CD14-positive monocyte (primary cell): ENCODE results near the gene EXD1. TPM values are rescaled to one million over a fixed set of nuclear protein-coding genes. Genes with fewer than 3 reads are reported as not detected.
A peak's percentile ranks its signal among the peaks of the same experiment; 100 is the strongest.

Experiments
- DNase-seq, 3 donors: peaks; one replicate each; pipeline ENCODE4 v3.0.0-alpha.2; 2011 to 2022
- H2AFZ ChIP-seq: 2 replicates; pipeline ENCODE4 v1.6.0; 2012; ENCODE audit warnings: mild to moderate bottlenecking, low read depth, low read length, inconsistent platforms; ENCODE audit not compliant: insufficient read depth, poor library complexity, severe bottlenecking
- H3K27ac ChIP-seq, 2 donors: 1 replicate in 1 of 2; 2 replicates in 1 of 2; pipeline ENCODE4 v1.5.1; 2012 to 2013; ENCODE audit warnings: low read length in 2 of 2, control low read depth in 1 of 2, inconsistent platforms in 1 of 2, low read depth in 1 of 2, mild to moderate bottlenecking in 1 of 2
- H3K27me3 ChIP-seq, 2 donors: one replicate each; pipeline versions ENCODE4 v1.6.0 to v1.6.1; 2011 to 2013; ENCODE audit warnings: low read length in 2 of 2; ENCODE audit not compliant: control insufficient read depth in 2 of 2, insufficient read depth in 2 of 2
- H3K36me3 ChIP-seq, 2 donors: replicated peaks in 1 of 2; 1 replicate in 1 of 2; 2 replicates in 1 of 2; pipeline versions ENCODE4 v1.5.1 to v1.6.1; 2012 to 2013; ENCODE audit warnings: low read length in 2 of 2, control low read depth in 1 of 2, inconsistent platforms in 1 of 2, mild to moderate bottlenecking in 1 of 2; ENCODE audit not compliant: insufficient read depth in 2 of 2, control insufficient read depth in 1 of 2
- H3K4me1 ChIP-seq, 2 donors: 1 replicate in 1 of 2; 2 replicates in 1 of 2; pipeline versions ENCODE4 v1.5.1 to v1.6.1; 2012 to 2013; ENCODE audit warnings: low read length in 2 of 2, control low read depth in 1 of 2, inconsistent platforms in 1 of 2, mild to moderate bottlenecking in 1 of 2, moderate library complexity in 1 of 2; ENCODE audit not compliant: insufficient read depth in 2 of 2, control insufficient read depth in 1 of 2
- H3K4me2 ChIP-seq: replicated peaks from 2 replicates; pipeline ENCODE3; 2012; ENCODE audit warnings: low read length, moderate library complexity, mild to moderate bottlenecking; ENCODE audit not compliant: poor library complexity, severe bottlenecking; ENCODE audit errors: extremely low read depth
- H3K4me3 ChIP-seq, 3 experiments: fragments of 200-600 bp in 1 of 3; sonication (generic) in 1 of 3; replicated peaks in 1 of 3; 1 replicate in 2 of 3; 2 replicates in 1 of 3; pipeline ENCODE4 v1.5.1; 2011 to 2013; ENCODE audit warnings: low read length in 3 of 3, mild to moderate bottlenecking in 3 of 3, control low read depth in 2 of 3, low read depth in 2 of 3, inconsistent platforms in 1 of 3, moderate library complexity in 1 of 3
- H3K79me2 ChIP-seq: 2 replicates; pipeline ENCODE4 v1.6.0; 2012; ENCODE audit warnings: mild to moderate bottlenecking, control low read depth, inconsistent platforms, low read length, moderate library complexity; ENCODE audit not compliant: insufficient read depth
- H3K9ac ChIP-seq: 2 replicates; pipeline ENCODE4 v1.6.0; 2017; ENCODE audit warnings: low read length, mild to moderate bottlenecking; ENCODE audit not compliant: insufficient read depth, poor library complexity, severe bottlenecking
- H3K9me3 ChIP-seq, 2 donors: replicated peaks in 1 of 2; 1 replicate in 1 of 2; 2 replicates in 1 of 2; pipeline versions ENCODE4 v1.5.1 to v1.6.1; 2012 to 2013; ENCODE audit warnings: low read length in 2 of 2, control low read depth in 1 of 2; ENCODE audit not compliant: control insufficient read depth in 1 of 2, insufficient read depth in 1 of 2
- H4K20me1 ChIP-seq: 2 replicates; pipeline ENCODE4 v1.6.0; 2012; ENCODE audit warnings: mild to moderate bottlenecking, low read length, control low read depth, moderate library complexity; ENCODE audit not compliant: insufficient read depth
- H3K27ac Mint-ChIP-seq, 7 donors: one replicate each; pipeline ENCODE4 v1.8.0; 2020; ENCODE audit warnings: mild to moderate bottlenecking in 7 of 7, mixed read lengths in 7 of 7, moderate library complexity in 6 of 7, inconsistent platforms in 2 of 7
- H3K27me3 Mint-ChIP-seq, 3 donors: one replicate each; pipeline ENCODE4 v1.8.0; 2021 to 2022; ENCODE audit warnings: low read depth in 3 of 3, mild to moderate bottlenecking in 3 of 3, mixed read lengths in 3 of 3, moderate library complexity in 3 of 3, inconsistent platforms in 1 of 3
- H3K36me3 Mint-ChIP-seq, 2 donors: one replicate each; pipeline ENCODE4 v1.8.0; 2020; ENCODE audit warnings: mixed read lengths in 2 of 2, inconsistent platforms in 1 of 2, mild to moderate bottlenecking in 1 of 2
- H3K4me1 Mint-ChIP-seq: one replicate; pipeline ENCODE4 v1.8.0; 2020; ENCODE audit warnings: mild to moderate bottlenecking, mixed read lengths
- H3K4me3 Mint-ChIP-seq, 2 donors: one replicate each; pipeline ENCODE4 v1.8.0; 2020; ENCODE audit warnings: mild to moderate bottlenecking in 2 of 2, mixed read lengths in 2 of 2, moderate library complexity in 1 of 2
- H3K9me3 Mint-ChIP-seq, 7 donors: one replicate each; pipeline ENCODE4 v1.8.0; 2020 to 2022; ENCODE audit warnings: mixed read lengths in 7 of 7, mild to moderate bottlenecking in 6 of 7, moderate library complexity in 6 of 7, inconsistent platforms in 2 of 7
- CTCF ChIP-seq: fragments of 200-600 bp; IDR thresholded peaks from one replicate; pipeline ENCODE4 v1.8.0; 2022; ENCODE audit warnings: antibody characterized with exemption, mild to moderate bottlenecking
- WGBS: methylation state at CpG from one replicate; pipeline ENCODE4 v1.1.5; 2013; ENCODE audit warnings: missing lambda C conversion rate; ENCODE audit not compliant: insufficient coverage; 5-methylcytosine and 5-hydroxymethylcytosine counted together
- intact Hi-C, 2 donors: fragments of 100-400 bp; cut with micrococcal nuclease; formaldehyde crosslinking; loops; one replicate each; pipeline versions ENCODE4 v1.15.0 to v1.15.1; 2023
- polyA plus RNA-seq, 3 donors: library from polyadenylated mRNA; depleted of rRNA in 1 of 3; unstranded in 2 of 3; stranded (reverse) in 1 of 3; fragments of 300-500 nt in 2 of 3; fragments of >200 nt in 1 of 3; fragmentation: Illumina TruSeq in 2 of 3; gene quantifications; 1 replicate in 2 of 3; 2 replicates in 1 of 3; pipeline ENCODE4 v1.2.3, GENCODE V29; 2012 to 2021

EXD1 gene
- polyA plus RNA-seq, 3 donors: 0.04 to 0.08 TPM; not detected in 1

- Mint-ChIP-seq H3K4me1 (peaks cover 31% of the 10 kb centered on the region), H3K4me3 (no peak overlapping the region), H3K9me3 (peaks cover 0 to 3% (median 0%) of the 10 kb centered on the region in 7 donors), H3K36me3 (peaks cover 0 to 1% of the 10 kb centered on the region in 2 donors), H3K27ac (peak overlapping the region in 3 of 7 donors; percentile 5 to 26 (median 18)), H3K27me3 (peaks cover 1 to 12% (median 7%) of the 10 kb centered on the region in 3 donors)
- no peak overlapping the region for H3K4me3 ChIP-seq
- TF ChIP-seq CTCF: no peak
- intact Hi-C loops: no loop called here
- no peak overlapping the region for H3K27ac ChIP-seq
- no peak overlapping the region for H3K9ac ChIP-seq
- no CpG with 5 or more reads among the region's 1 CpG for WGBS
- no peaks in the 10 kb centered on the region for H4K20me1 ChIP-seq
- no peak for DNase-seq
- no peaks in the 10 kb centered on the region for H3K79me2 ChIP-seq
- no peaks in the 10 kb centered on the region for H3K36me3 ChIP-seq
- peak overlapping the region; percentile 37 for H2AFZ ChIP-seq
- H3K4me1 ChIP-seq: peaks cover 19% of the 10 kb centered on the region in 2 donors
- no peaks in the 10 kb centered on the region for H3K27me3 ChIP-seq
- H3K9me3 ChIP-seq: no peaks in the 10 kb centered on the region
- no peak overlapping the region for H3K4me2 ChIP-seq
Measured at GRCh38 chr15:41218851-41219250, 11.7 kb downstream of the EXD1 start.

GRCh38 chr15:41215708-41216107, 14.8 kb downstream of the EXD1 start:
- no peak overlapping the region for H2AFZ ChIP-seq
- intact Hi-C loops: no loop called here
- peak overlapping the region in 1 of 3 experiments; percentile 24 for H3K4me3 ChIP-seq
- peak overlapping the region; percentile 45 for H3K4me2 ChIP-seq
- H3K36me3 Mint-ChIP-seq: peaks cover 0 to 1% of the 10 kb centered on the region in 2 donors
- no peaks in the 10 kb centered on the region for H3K79me2 ChIP-seq
- peak overlapping the region in 1 of 2 donors; percentile 46 for H3K4me3 Mint-ChIP-seq
- H3K9me3 Mint-ChIP-seq: peaks cover 0 to 3% (median 0%) of the 10 kb centered on the region in 7 donors
- H4K20me1 ChIP-seq: no peaks in the 10 kb centered on the region
- H3K36me3 ChIP-seq: no peaks in the 10 kb centered on the region
- H3K4me1 ChIP-seq: peaks cover 19% of the 10 kb centered on the region in 2 donors
- H3K27me3 ChIP-seq: no peaks in the 10 kb centered on the region
- peak; percentile 56 to 82 (median 74) for DNase-seq
- TF ChIP-seq CTCF: no peak
- peaks cover 1 to 12% (median 7%) of the 10 kb centered on the region in 3 donors for H3K27me3 Mint-ChIP-seq
- H3K27ac Mint-ChIP-seq: peak overlapping the region; percentile 72 to 95 (median 93)
- H3K27ac ChIP-seq: peak overlapping the region; percentile 53 to 70
- H3K9ac ChIP-seq: peak overlapping the region; percentile 15
- WGBS: no CpG with 5 or more reads among the region's 2 CpGs
- peaks cover 31% of the 10 kb centered on the region for H3K4me1 Mint-ChIP-seq
- no peaks in the 10 kb centered on the region for H3K9me3 ChIP-seq
